GM10266 (cell line): Measurements from ENCODE around the gene RPUSD3.
A peak's percentile ranks its signal among the peaks of the same experiment; 100 is the strongest.

Experiments used
- DNase-seq: peaks from one replicate; pipeline ENCODE4 v3.0.0; 2012; ENCODE audit errors: extremely low spot score
- CTCF ChIP-seq: IDR thresholded peaks from 2 replicates; pipeline ENCODE4 v1.5.1; 2012; ENCODE audit warnings: mild to moderate bottlenecking, low read depth; ENCODE audit not compliant: control insufficient read depth, insufficient read depth; ENCODE audit errors: missing control alignments

Gene RPUSD3

GRCh38 chr3:9797196-9797945 lies 46.4 kb downstream of the RPUSD3 start:
- no peak for TF ChIP-seq CTCF
- DNase-seq = no peak

- no peak for TF ChIP-seq CTCF
- no peak for DNase-seq
Measured at GRCh38 chr3:9795207-9795606, 48.6 kb downstream of the RPUSD3 start.

- no peak for TF ChIP-seq CTCF
- DNase-seq = no peak
Measured at GRCh38 chr3:9794400-9794799, 49.4 kb downstream of the RPUSD3 start.

GRCh38 chr3:9793161-9793781 lies 50.5 kb downstream of the RPUSD3 start:
- DNase-seq = peak; percentile 33
- no peak for TF ChIP-seq CTCF

- no peak for TF ChIP-seq CTCF
- peak; percentile 93 for DNase-seq
Measured at GRCh38 chr3:9792405-9793160, 51.2 kb downstream of the RPUSD3 start, which contains the start of the genes ARPC4 and TADA3. Gene ARPC4 (plus strand): TSS chr3:9793082. CDS start chr3:9793122, 40 bp downstream. Gene TADA3 (minus strand): TSS chr3:9792473. CDS start chr3:9791466, 1,007 bp downstream.

GRCh38 chr3:9791790-9792404 lies 51.9 kb downstream of the RPUSD3 start:
- no peak for TF ChIP-seq CTCF
- DNase-seq = no peak
